Activated B cell treated with CpG ODN at 0.5 μM for 24 hours (primary cell): ENCODE results near the gene CNTNAP5. TPM values are rescaled to one million over a fixed set of nuclear protein-coding genes. Genes with fewer than 3 reads are reported as not detected.

ENCODE experiments used
- ATAC-seq: fragments of 200-7000 bp; cut with Tn5 transposase; one replicate; pipeline ENCODE4 v1.10.0; 2021; ENCODE audit warnings: low read depth, mild to moderate bottlenecking, moderate library complexity
- CTCF ChIA-PET: fragments of 350-600 bp; sonication (Branson Sonifier 250); formaldehyde crosslinking; loops from one replicate; lab custom pipeline; 2021; ENCODE audit warnings: antibody characterized with exemption; lab: Charles Lee
- POLR2A ChIA-PET: fragments of 350-600 bp; sonication (Branson Sonifier 250); formaldehyde crosslinking; loops from one replicate; lab custom pipeline; 2021; ENCODE audit warnings: antibody characterized with exemption; lab: Charles Lee
- DNase-seq: peaks from one replicate; pipeline ENCODE4 v3.0.0; 2022
- H3K27ac Mint-ChIP-seq: one replicate; pipeline ENCODE4 v1.8.0; 2020; ENCODE audit warnings: mixed read lengths
- H3K27me3 Mint-ChIP-seq: one replicate; pipeline ENCODE4 v1.8.0; 2021; ENCODE audit warnings: mixed read lengths
- H3K36me3 Mint-ChIP-seq: one replicate; pipeline ENCODE4 v1.8.0; 2021; ENCODE audit warnings: low read depth, mixed read lengths
- H3K4me1 Mint-ChIP-seq: one replicate; pipeline ENCODE4 v1.8.0; 2021; ENCODE audit warnings: mixed read lengths
- H3K4me3 Mint-ChIP-seq: one replicate; pipeline ENCODE4 v1.8.0; 2020; ENCODE audit warnings: mild to moderate bottlenecking, mixed read lengths
- H3K9me3 Mint-ChIP-seq: one replicate; pipeline ENCODE4 v1.8.0; 2020; ENCODE audit warnings: mixed read lengths
- CTCF ChIP-seq: fragments of 200-600 bp; IDR thresholded peaks from one replicate; pipeline ENCODE4 v1.8.0; 2022; ENCODE audit warnings: antibody characterized with exemption, mild to moderate bottlenecking
- intact Hi-C: fragments of 100-400 bp; cut with micrococcal nuclease; formaldehyde crosslinking; loops from one replicate; pipeline ENCODE4 v1.15.1; 2024
- total RNA-seq: library from RNA; stranded (reverse); gene quantifications from 2 replicates; pipeline ENCODE4 v1.2.3, GENCODE V29; 2022

The CNTNAP5 gene
- total RNA-seq, 1 donor from 2014 or later, result not detected

- TF ChIP-seq CTCF, result no peak
- no peaks in the 10 kb centered on the region for H3K4me1 Mint-ChIP-seq
- no peaks in the 10 kb centered on the region for H3K27me3 Mint-ChIP-seq
- ChIA-PET POLR2A (no interaction called here), CTCF (no interaction called here)
- H3K9me3 Mint-ChIP-seq, result peaks cover 17% of the 10 kb centered on the region
- DNase-seq (no peak), ATAC-seq (no peak)
- H3K4me3 Mint-ChIP-seq, result no peak overlapping the region
- intact Hi-C loops, result no loop called here
- H3K36me3 Mint-ChIP-seq, result no peaks in the 10 kb centered on the region
- H3K27ac Mint-ChIP-seq, result no peak overlapping the region
These were observed 495.9 kb downstream of the CNTNAP5 start for GRCh38 chr2:124520953-124521352.

GRCh38 chr2:124523096-124523495, 498.0 kb downstream of the CNTNAP5 start:
- peaks cover 2% of the 10 kb centered on the region for H3K9me3 Mint-ChIP-seq
- POLR2A ChIA-PET, result no interaction called here
- CTCF ChIA-PET, result no interaction called here
- intact Hi-C loops, result no loop called here
- H3K27ac Mint-ChIP-seq, result no peak overlapping the region
- H3K27me3 Mint-ChIP-seq, result no peaks in the 10 kb centered on the region
- DNase-seq, result no peak
- ATAC-seq, result no peak
- H3K4me1 Mint-ChIP-seq, result no peaks in the 10 kb centered on the region
- H3K36me3 Mint-ChIP-seq, result no peaks in the 10 kb centered on the region
- H3K4me3 Mint-ChIP-seq, result no peak overlapping the region
- TF ChIP-seq CTCF, result no peak

GRCh38 chr2:124524155-124524915, 499.2 kb downstream of the CNTNAP5 start:
- Mint-ChIP-seq H3K9me3 (peaks cover 2% of the 10 kb centered on the region), H3K27ac (no peak overlapping the region), H3K27me3 (no peaks in the 10 kb centered on the region), H3K36me3 (no peaks in the 10 kb centered on the region), H3K4me3 (no peak overlapping the region), H3K4me1 (no peaks in the 10 kb centered on the region)
- POLR2A ChIA-PET, result no interaction called here
- CTCF ChIA-PET, result no interaction called here
- ATAC-seq (no peak), DNase-seq (no peak)
- TF ChIP-seq CTCF, result no peak
- intact Hi-C loops, result no loop called here

- no peaks in the 10 kb centered on the region for H3K36me3 Mint-ChIP-seq
- ChIA-PET POLR2A (no interaction called here), CTCF (no interaction called here)
- H3K4me1 Mint-ChIP-seq, result no peaks in the 10 kb centered on the region
- intact Hi-C loops, result no loop called here
- no peak for TF ChIP-seq CTCF
- no peak overlapping the region for H3K27ac Mint-ChIP-seq
- DNase-seq (no peak), ATAC-seq (no peak)
- no peaks in the 10 kb centered on the region for H3K27me3 Mint-ChIP-seq
- peaks cover 2% of the 10 kb centered on the region for H3K9me3 Mint-ChIP-seq
- no peak overlapping the region for H3K4me3 Mint-ChIP-seq
These were observed 501.1 kb downstream of the CNTNAP5 start for GRCh38 chr2:124526221-124526620.

GRCh38 chr2:124530203-124530602, 505.1 kb downstream of the CNTNAP5 start:
- ATAC-seq (no peak), DNase-seq (no peak)
- POLR2A ChIA-PET, result no interaction called here
- Mint-ChIP-seq H3K27ac (no peak overlapping the region), H3K27me3 (no peaks in the 10 kb centered on the region), H3K36me3 (no peaks in the 10 kb centered on the region), H3K4me3 (no peak overlapping the region), H3K4me1 (no peaks in the 10 kb centered on the region), H3K9me3 (peaks cover 2% of the 10 kb centered on the region)
- CTCF ChIA-PET, result no interaction called here
- TF ChIP-seq CTCF, result no peak
- intact Hi-C loops, result no loop called here
